SW 1271 (cell line): ENCODE results near the gene CEP72.

Experiments
- DNase-seq, 2 experiments: peaks; one replicate each; lab custom pipeline; 2025; lab: John Stamatoyannopoulos, UW

Gene CEP72

GRCh38 chr5:660491-661030 lies 48.4 kb downstream of the CEP72 start:
- no peak for DNase-seq

GRCh38 chr5:661891-662750 lies 50.0 kb downstream of the CEP72 start:
- no peak for DNase-seq

GRCh38 chr5:662751-663435 lies 50.8 kb downstream of the CEP72 start:
- DNase-seq: no peak

GRCh38 chr5:663436-664342 lies 51.5 kb downstream of the CEP72 start:
- no peak for DNase-seq

- no peak for DNase-seq
These were observed 52.3 kb downstream of the CEP72 start for GRCh38 chr5:664343-664993.

- DNase-seq: no peak
These were observed 52.8 kb downstream of the CEP72 start for GRCh38 chr5:664994-665360.

GRCh38 chr5:665541-665955 lies 53.4 kb downstream of the CEP72 start:
- peak in 1 of 2 experiments; percentile 29 for DNase-seq

GRCh38 chr5:665956-666711 lies 54.0 kb downstream of the CEP72 start:
- no peak for DNase-seq

- no peak for DNase-seq
These were observed 54.8 kb downstream of the CEP72 start for GRCh38 chr5:666816-667498.

GRCh38 chr5:668283-668995 lies 56.3 kb downstream of the CEP72 start:
- DNase-seq: no peak

- DNase-seq: no peak
These were observed 57.1 kb downstream of the CEP72 start for GRCh38 chr5:669111-669841.

GRCh38 chr5:669842-670395 lies 57.8 kb downstream of the CEP72 start:
- DNase-seq: no peak

GRCh38 chr5:670396-671270 lies 58.5 kb downstream of the CEP72 start:
- no peak for DNase-seq

GRCh38 chr5:671459-672328 lies 59.6 kb downstream of the CEP72 start:
- peak; percentile 68 to 80 for DNase-seq

- DNase-seq: peak; percentile 85 to 92
These were observed 60.4 kb downstream of the CEP72 start for GRCh38 chr5:672329-673160.
